ENCODE results near the gene GRID2IP.

GRID2IP gene

GRCh38 chr7:6512892-6513291, 38.4 kb downstream of the GRID2IP start:
- no peak for DNase-seq (ENCODE audit: low read depth)
- TF ChIP-seq, protein P1, sequence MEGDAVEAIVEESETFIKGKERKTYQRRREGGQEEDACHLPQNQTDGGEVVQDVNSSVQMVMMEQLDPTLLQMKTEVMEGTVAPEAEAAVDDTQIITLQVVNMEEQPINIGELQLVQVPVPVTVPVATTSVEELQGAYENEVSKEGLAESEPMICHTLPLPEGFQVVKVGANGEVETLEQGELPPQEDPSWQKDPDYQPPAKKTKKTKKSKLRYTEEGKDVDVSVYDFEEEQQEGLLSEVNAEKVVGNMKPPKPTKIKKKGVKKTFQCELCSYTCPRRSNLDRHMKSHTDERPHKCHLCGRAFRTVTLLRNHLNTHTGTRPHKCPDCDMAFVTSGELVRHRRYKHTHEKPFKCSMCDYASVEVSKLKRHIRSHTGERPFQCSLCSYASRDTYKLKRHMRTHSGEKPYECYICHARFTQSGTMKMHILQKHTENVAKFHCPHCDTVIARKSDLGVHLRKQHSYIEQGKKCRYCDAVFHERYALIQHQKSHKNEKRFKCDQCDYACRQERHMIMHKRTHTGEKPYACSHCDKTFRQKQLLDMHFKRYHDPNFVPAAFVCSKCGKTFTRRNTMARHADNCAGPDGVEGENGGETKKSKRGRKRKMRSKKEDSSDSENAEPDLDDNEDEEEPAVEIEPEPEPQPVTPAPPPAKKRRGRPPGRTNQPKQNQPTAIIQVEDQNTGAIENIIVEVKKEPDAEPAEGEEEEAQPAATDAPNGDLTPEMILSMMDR (conservative IDR thresholded peaks at IDR 0.05; ENCODE audit: low read length), result no peak
- H3K4me3 ChIP-seq (ENCODE audit: low read length), result no peak overlapping the region

- no peak for DNase-seq (ENCODE audit: low read depth)
- TF ChIP-seq, protein P1 (conservative IDR thresholded peaks at IDR 0.05; ENCODE audit: low read length), result no peak
- no peak overlapping the region for H3K4me3 ChIP-seq (ENCODE audit: low read length)
Observed at GRCh38 chr7:6510476-6511133, 40.7 kb downstream of the GRID2IP start.

DNA sequence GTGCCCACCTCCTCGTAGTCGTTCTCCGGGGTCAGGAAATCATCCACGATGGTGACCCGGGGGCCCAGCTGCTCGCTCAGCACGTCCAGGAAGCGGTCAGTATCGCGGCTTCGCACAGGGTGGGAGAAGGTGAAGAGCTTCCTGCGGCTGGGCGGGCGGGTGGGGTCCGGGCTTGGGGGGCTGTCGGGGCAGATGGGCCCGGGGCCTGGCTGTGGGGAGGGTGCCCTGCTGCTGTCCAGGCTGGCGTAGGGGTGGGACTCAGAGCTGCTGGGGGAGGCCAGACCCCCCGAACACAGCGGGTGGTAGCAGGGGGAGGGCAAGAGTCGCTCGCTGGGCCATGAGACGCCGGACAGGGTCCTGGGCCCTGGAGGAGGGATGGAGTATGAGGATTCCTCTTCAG, 42.3 kb downstream of the GRID2IP start:
- TF ChIP-seq, protein P1 (conservative IDR thresholded peaks at IDR 0.05; ENCODE audit: low read length), result no peak
- no peak overlapping the region for H3K4me3 ChIP-seq (ENCODE audit: low read length)
- no peak for DNase-seq (ENCODE audit: low read depth)

- TF ChIP-seq, protein P1 (conservative IDR thresholded peaks at IDR 0.05; ENCODE audit: low read length), result no peak
- DNase-seq (ENCODE audit: low read depth), result no peak
- H3K4me3 ChIP-seq (ENCODE audit: low read length), result no peak overlapping the region
Observed at GRCh38 chr7:6508539-6508938, 42.7 kb downstream of the GRID2IP start.

DNA sequence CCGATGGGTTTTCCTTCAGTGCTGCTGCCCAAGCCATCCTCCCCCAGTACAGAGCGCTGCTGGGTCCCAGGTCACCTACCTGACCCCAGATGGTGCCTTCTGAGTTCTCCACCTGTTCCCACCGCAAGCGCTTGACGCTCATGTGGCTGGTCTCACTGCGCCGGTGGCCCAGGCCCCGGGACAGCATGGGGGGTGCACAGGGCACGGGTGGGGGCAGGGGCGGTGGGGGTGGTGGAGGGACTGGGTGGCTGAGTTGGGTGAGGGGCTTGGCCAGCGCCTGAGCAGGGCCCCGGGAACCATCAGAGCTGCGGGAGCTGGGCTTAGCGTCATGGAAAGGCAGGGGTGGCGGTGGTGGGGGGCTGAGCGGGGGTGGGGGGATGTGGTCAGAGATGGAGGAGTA, 43.4 kb downstream of the GRID2IP start:
- H3K4me3 ChIP-seq (ENCODE audit: low read length), result no peak overlapping the region
- TF ChIP-seq, protein P1 (conservative IDR thresholded peaks at IDR 0.05; ENCODE audit: low read length), result no peak
- DNase-seq (ENCODE audit: low read depth), result no peak

- TF ChIP-seq, protein P1 (conservative IDR thresholded peaks at IDR 0.05; ENCODE audit: low read length), result no peak
- DNase-seq (ENCODE audit: low read depth), result no peak
- no peak overlapping the region for H3K4me3 ChIP-seq (ENCODE audit: low read length)
Observed at GRCh38 chr7:6505685-6506559, 45.3 kb downstream of the GRID2IP start.

GRCh38 chr7:6504996-6505395, 46.3 kb downstream of the GRID2IP start:
- TF ChIP-seq, protein P1 (conservative IDR thresholded peaks at IDR 0.05; ENCODE audit: low read length), result no peak
- no peak overlapping the region for H3K4me3 ChIP-seq (ENCODE audit: low read length)
- no peak for DNase-seq (ENCODE audit: low read depth)

Measured in AG10803 (cell line).